ENCODE results near the gene ADCYAP1R1.

GRCh38 chr7:31065840-31066239 is 13.7 kb downstream of the ADCYAP1R1 start:
- no peak for TF ChIP-seq CTCF (IDR thresholded peaks at IDR 0.05; ENCODE audit: borderline replicate concordance, extremely low read depth, low read length, poor library complexity, severe bottlenecking)
- TF ChIP-seq EZH2 (IDR thresholded peaks at IDR 0.05; ENCODE audit: borderline replicate concordance, low read depth, low read length, severe bottlenecking), result no peak
